NCI-H460 (cell line): ENCODE data around the gene GNS. TPM values are rescaled to one million over a fixed set of nuclear protein-coding genes. Genes with fewer than 3 reads are reported as not detected.
A peak's percentile ranks its signal among the peaks of the same experiment; 100 is the strongest.

Experiments used
- DNase-seq: peaks from one replicate; pipeline ENCODE4 v3.0.0-alpha.2; 2016; ENCODE audit warnings: low read depth; ENCODE audit errors: extremely low read depth
- total RNA-seq: library from RNA; depleted of rRNA; stranded (reverse); fragments of >200 nt; shearing (Covaris generic); gene quantifications from 2 replicates; pipeline ENCODE4 v1.2.3, GENCODE V29; 2014; rRNA removed

GNS gene
- total RNA-seq, 1 experiment from 2014 or later: 139 TPM

GRCh38 chr12:64679487-64680001 is 79.7 kb downstream of the GNS start:
- peak; percentile 95 for DNase-seq

GRCh38 chr12:64678835-64679234 is 80.4 kb downstream of the GNS start:
- DNase-seq: no peak

- DNase-seq: no peak
Measured at GRCh38 chr12:64678248-64678647, 81.0 kb downstream of the GNS start.

GRCh38 chr12:64675795-64676194 is 83.4 kb downstream of the GNS start:
- peak; percentile 90 for DNase-seq

GRCh38 chr12:64674367-64674922 is 84.8 kb downstream of the GNS start:
- no peak for DNase-seq

- no peak for DNase-seq
Measured at GRCh38 chr12:64673490-64674169, 85.6 kb downstream of the GNS start.

GRCh38 chr12:64672925-64673409 is 86.2 kb downstream of the GNS start:
- peak; percentile 84 for DNase-seq

GRCh38 chr12:64671681-64672080 is 87.5 kb downstream of the GNS start:
- no peak for DNase-seq

- peak; percentile 89 for DNase-seq
Measured at GRCh38 chr12:64670919-64671639, 88.1 kb downstream of the GNS start.

- DNase-seq: no peak
Measured at GRCh38 chr12:64670019-64670418, 89.2 kb downstream of the GNS start.

- DNase-seq: no peak
Measured at GRCh38 chr12:64669270-64669842, 89.8 kb downstream of the GNS start.

- no peak for DNase-seq
Measured at GRCh38 chr12:64667793-64668192, 91.4 kb downstream of the GNS start.

- no peak for DNase-seq
Measured at GRCh38 chr12:64666054-64666914, 92.9 kb downstream of the GNS start.

- DNase-seq: no peak
Measured at GRCh38 chr12:64665514-64665913, 93.7 kb downstream of the GNS start.

Other genes starting within 250 kb of the GNS start
- 38.2 and 42.6 TPM in 2 replicates for gene RASSF3, start 148.9 kb downstream of the GNS start, total RNA-seq
- gene TBC1D30, start 65.2 kb upstream of the GNS start, total RNA-seq: 6.3 and 6.6 TPM in 2 replicates